Measurements from ENCODE around the gene RAPGEF3. TPM values are rescaled to one million over a fixed set of nuclear protein-coding genes. Genes with fewer than 3 reads are reported as not detected.

The RAPGEF3 gene
- total and polyA plus RNA-seq, 2 of the 8 experiments (the other 6 are each of a cell fraction or from before 2014, with no cell fraction given) = 5.0 to 9.4 TPM

DNA sequence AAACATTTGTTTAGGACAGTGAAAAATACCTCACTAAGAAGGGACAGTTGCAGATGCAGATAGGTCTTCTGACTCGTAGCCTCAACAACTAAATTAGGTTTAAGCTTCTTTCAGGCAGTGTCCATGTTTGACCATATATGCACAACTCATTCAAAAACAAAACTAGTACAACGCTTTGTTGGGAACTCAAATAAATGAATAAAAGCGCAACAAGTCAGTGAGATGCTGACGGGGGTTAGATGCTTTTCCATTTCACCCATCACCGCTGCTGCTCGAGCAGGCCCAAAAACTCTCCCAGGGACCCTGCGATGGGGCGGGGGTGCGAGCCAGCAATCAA, 53.5 kb downstream of the RAPGEF3 start (continued):
- TF ChIP-seq CTBP2 (IDR thresholded peaks at IDR 0.05; ENCODE audit: borderline replicate concordance, insufficient read depth, insufficient read length, low read length) = no peak

Measured in H1 (cell line).